GM12874 (cell line): ENCODE data around the gene TMEM132C.

Experiments
- TF ChIP-seq, protein P1 (sequence below): IDR thresholded peaks from 2 replicates; pipeline ENCODE4 v1.5.1; 2011; ENCODE audit warnings: low read depth, mild to moderate bottlenecking, control low read depth, low read length, moderate library complexity; ENCODE audit not compliant: insufficient read depth

The TMEM132C gene

DNA sequence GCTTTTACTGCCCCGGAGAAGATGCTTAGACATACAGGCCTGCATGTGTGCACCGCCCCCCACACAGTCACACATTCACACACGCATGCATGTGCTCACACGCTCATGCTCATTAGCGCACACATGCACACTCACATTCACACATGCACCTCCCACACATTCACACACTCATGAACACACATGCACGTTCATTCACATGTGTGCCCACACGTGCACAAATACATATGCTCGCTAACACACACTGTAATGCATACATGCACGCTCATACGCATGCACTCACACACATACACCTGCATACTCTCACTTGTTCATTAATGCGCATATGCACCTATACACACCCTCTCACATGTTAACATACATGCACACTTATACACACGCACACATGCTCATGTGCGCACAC, 21.9 kb downstream of the TMEM132C start:
- TF ChIP-seq, protein P1, sequence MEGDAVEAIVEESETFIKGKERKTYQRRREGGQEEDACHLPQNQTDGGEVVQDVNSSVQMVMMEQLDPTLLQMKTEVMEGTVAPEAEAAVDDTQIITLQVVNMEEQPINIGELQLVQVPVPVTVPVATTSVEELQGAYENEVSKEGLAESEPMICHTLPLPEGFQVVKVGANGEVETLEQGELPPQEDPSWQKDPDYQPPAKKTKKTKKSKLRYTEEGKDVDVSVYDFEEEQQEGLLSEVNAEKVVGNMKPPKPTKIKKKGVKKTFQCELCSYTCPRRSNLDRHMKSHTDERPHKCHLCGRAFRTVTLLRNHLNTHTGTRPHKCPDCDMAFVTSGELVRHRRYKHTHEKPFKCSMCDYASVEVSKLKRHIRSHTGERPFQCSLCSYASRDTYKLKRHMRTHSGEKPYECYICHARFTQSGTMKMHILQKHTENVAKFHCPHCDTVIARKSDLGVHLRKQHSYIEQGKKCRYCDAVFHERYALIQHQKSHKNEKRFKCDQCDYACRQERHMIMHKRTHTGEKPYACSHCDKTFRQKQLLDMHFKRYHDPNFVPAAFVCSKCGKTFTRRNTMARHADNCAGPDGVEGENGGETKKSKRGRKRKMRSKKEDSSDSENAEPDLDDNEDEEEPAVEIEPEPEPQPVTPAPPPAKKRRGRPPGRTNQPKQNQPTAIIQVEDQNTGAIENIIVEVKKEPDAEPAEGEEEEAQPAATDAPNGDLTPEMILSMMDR: no peak

DNA sequence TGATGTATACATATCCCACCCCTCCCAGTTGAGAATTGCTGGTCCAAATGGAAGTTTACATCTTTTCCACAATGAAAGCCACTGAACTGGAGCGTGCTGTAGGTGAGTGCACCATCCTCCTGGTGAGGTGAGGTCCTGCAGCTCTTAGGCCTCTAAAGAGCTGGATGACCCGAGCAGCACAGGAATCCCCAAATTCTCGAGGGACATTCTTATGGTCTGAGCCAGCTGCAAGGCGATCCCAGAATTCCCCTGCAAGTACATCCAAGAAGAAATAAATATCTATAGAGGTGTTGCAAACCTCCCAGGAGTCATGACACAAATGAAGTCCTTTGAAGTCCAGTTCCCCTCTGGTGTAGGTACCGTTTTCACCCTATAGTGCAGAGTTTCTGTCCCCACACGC, 24.0 kb downstream of the TMEM132C start:
- TF ChIP-seq, protein P1: no peak

DNA sequence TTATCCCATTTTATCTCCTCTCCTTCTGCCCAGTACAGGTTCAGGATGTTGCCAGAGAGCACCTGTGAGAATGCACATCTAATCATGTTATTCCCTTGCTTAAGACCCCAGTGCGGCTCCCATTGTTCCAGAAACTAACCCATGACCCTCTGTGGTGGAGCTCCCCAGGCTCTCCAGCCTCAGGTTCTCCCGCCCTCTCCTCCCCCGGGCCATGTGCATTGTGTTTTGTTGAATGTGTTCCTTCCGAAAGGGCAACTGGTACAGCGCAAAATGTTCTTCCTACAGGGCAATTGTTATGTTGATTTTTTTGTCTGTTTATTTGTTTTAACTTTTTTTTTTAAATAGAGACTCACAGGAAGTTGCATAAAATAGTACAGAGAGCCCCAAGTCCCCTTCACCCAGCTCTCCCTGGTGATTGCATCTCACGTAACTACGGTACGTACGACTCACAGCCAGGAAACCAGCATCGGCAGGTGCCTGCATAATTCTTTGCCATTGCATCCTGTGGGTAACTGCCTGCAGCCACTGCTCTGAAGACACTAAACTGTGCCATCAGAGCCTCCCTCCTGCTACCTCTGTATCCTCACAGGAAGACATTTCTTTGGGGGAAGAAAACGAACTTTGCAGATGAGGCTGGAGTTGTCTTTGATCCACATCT, 31.2 kb downstream of the TMEM132C start:
- TF ChIP-seq, protein P1: no peak

DNA sequence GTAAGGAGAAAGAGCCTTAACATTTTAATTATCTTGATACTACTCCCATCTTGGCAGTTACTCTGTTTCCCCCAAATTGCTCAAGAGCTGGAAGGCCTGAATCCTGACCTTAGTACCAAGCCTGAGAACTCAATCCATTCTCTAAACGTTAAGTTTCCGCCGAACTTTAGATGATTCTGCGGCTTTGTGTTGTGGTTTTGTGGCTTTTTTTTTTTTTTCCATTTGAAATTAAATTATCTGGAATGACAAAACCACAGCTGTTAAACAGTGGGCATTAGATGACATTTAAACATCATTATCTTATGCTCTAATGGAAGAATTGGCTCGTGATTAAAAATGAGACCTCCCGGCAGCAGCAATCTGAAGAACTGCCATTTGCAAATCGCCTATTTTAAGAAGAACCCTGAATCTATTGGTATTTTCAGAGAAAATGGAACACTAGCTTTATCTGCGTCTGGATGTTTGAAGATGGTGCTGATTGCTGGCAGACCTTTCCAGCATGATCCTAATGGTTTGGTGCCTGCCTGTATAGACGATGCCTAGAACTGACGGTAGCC, 38.4 kb downstream of the TMEM132C start:
- TF ChIP-seq, protein P1: no peak

DNA sequence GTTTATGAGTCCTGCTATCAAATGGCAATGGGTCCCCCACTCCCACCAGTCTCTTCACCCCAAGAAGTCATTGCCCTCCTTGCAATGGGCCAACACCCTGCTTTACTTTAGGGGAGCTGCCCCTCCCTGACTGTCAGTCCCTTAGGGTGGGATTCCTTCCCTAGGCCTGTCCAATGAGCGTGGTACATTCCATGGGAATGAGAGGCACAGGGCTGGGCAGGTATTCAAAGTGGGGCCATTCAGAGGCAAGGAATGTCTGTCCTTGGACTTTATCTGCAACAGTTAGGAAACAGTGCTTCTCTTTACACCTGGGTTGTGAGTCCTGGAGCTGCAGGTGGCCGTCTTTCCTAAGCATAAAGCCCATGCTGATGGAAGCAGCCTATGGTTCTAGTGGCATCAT, 40.8 kb downstream of the TMEM132C start:
- TF ChIP-seq, protein P1: no peak

DNA sequence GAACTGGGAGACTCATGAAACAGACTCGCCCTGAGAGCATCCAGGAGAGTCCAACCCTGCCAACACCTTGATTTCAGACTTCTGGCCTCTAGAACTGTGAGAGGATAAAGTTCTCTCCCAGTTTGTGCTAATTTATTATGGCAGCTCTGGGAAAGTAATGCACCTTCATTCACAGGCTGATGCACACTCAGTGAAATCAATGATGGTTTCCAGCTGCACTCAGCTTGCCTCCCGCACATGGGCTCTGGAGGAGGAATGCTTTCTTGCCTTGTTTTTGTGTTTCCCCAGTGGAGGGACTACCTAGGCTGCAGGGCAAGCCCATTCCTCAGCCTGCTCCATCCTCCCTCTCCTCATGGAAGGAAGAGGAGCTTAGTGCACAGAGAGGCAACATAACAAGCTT, 45.7 kb downstream of the TMEM132C start:
- TF ChIP-seq, protein P1: no peak

DNA sequence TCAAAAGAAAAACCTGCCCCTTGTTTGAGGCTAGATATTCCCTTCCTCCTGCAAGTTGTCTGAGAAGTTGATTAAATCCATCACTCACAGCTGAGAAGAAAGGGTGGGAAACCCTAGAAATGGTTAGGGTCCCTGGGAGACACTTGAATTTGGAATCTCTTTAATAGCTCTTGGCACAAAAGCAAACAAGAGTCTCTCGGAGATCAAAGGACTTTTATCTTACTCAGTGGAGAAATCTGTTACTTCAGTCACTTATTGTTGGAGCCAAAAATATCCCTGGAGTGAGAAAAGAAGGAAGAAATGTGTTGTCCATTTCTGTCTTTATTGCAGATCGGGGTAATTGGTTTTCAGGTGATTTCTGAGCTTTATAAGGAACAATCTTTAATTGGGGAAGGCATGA, 47.0 kb downstream of the TMEM132C start:
- TF ChIP-seq, protein P1: no peak
